HEK293 (cell line): ENCODE data around the gene ACSL3.

Experiments used
- CTCF ChIP-seq: fragments of 450-650 bp; formaldehyde crosslinking; IDR thresholded peaks from 2 replicates; pipeline ENCODE4 v1.5.1; 2016; ENCODE audit warnings: missing biosample characterization, missing genetic modification characterization
- GLIS2 ChIP-seq: fragments of 450-650 bp; formaldehyde crosslinking; IDR thresholded peaks from 2 replicates; pipeline ENCODE4 v1.5.1; 2016; ENCODE audit warnings: missing biosample characterization, missing genetic modification characterization
- KLF9 ChIP-seq: fragments of 450-650 bp; formaldehyde crosslinking; IDR thresholded peaks from 2 replicates; pipeline ENCODE4 v1.5.1; 2016; ENCODE audit warnings: missing biosample characterization, missing genetic modification characterization, low read depth
- MYNN ChIP-seq: fragments of 450-650 bp; formaldehyde crosslinking; IDR thresholded peaks from 2 replicates; pipeline ENCODE4 v1.5.1; 2016; ENCODE audit warnings: missing biosample characterization, missing genetic modification characterization, borderline replicate concordance
- REST ChIP-seq: fragments of 450-650 bp; formaldehyde crosslinking; IDR thresholded peaks from 2 replicates; pipeline ENCODE4 v1.5.1; 2016; ENCODE audit warnings: missing biosample characterization, missing genetic modification characterization
- SCRT1 ChIP-seq: fragments of 450-650 bp; formaldehyde crosslinking; IDR thresholded peaks from 2 replicates; pipeline ENCODE4 v1.5.1; 2016; ENCODE audit warnings: missing biosample characterization, missing genetic modification characterization, borderline replicate concordance
- ZFP37 ChIP-seq: fragments of 450-650 bp; formaldehyde crosslinking; IDR thresholded peaks from 2 replicates; pipeline ENCODE4 v1.5.1; 2016; ENCODE audit warnings: missing biosample characterization, missing genetic modification characterization
- ZNF112 ChIP-seq: fragments of 450-650 bp; formaldehyde crosslinking; IDR thresholded peaks from 2 replicates; pipeline ENCODE4 v1.5.0; 2017; ENCODE audit warnings: missing biosample characterization, missing genetic modification characterization
- ZNF23 ChIP-seq: fragments of 450-650 bp; formaldehyde crosslinking; IDR thresholded peaks from 2 replicates; pipeline ENCODE4 v1.5.1; 2016; ENCODE audit warnings: missing biosample characterization, missing genetic modification characterization, borderline replicate concordance
- ZNF274 ChIP-seq, 2 experiments: fragments of 200-500 bp in 1 of 2; fragments of 450-650 bp in 1 of 2; sonication (Bioruptor generic) in 1 of 2; formaldehyde crosslinking in 1 of 2; IDR thresholded peaks; 2 replicates each; pipeline versions ENCODE4 v1.5.1 to v1.6.1; 2014 to 2016; ENCODE audit warnings: borderline replicate concordance in 1 of 2, inconsistent platforms in 1 of 2, low read length in 1 of 2, missing biosample characterization in 1 of 2, missing genetic modification characterization in 1 of 2
- ZSCAN16 ChIP-seq: fragments of 450-650 bp; formaldehyde crosslinking; IDR thresholded peaks from 2 replicates; pipeline ENCODE4 v1.5.1; 2016; ENCODE audit warnings: missing biosample characterization, missing genetic modification characterization

GRCh38 chr2:222835823-222836151, 25.0 kb upstream of the ACSL3 start:
- TF ChIP-seq GLIS2 (no peak), ZNF23 (no peak), KLF9 (tag by site-specific recombination) (no peak), ZFP37 (no peak), CTCF (tag by site-specific recombination) (no peak), ZNF112 (tag by site-specific recombination) (no peak), REST (tag by site-specific recombination) (no peak), ZSCAN16 (no peak), SCRT1 (tag by site-specific recombination) (no peak), ZNF274 (IDR thresholded peaks at IDR 0.05; ENCODE audit: low read length) (no peak), ZNF274 (tag by site-specific recombination; IDR thresholded peaks at IDR 0.05; ENCODE audit: borderline replicate concordance) (no peak), MYNN (tag by site-specific recombination) (no peak)
